ENCODE results near the gene ZNF785.

ZNF785 gene

DNA sequence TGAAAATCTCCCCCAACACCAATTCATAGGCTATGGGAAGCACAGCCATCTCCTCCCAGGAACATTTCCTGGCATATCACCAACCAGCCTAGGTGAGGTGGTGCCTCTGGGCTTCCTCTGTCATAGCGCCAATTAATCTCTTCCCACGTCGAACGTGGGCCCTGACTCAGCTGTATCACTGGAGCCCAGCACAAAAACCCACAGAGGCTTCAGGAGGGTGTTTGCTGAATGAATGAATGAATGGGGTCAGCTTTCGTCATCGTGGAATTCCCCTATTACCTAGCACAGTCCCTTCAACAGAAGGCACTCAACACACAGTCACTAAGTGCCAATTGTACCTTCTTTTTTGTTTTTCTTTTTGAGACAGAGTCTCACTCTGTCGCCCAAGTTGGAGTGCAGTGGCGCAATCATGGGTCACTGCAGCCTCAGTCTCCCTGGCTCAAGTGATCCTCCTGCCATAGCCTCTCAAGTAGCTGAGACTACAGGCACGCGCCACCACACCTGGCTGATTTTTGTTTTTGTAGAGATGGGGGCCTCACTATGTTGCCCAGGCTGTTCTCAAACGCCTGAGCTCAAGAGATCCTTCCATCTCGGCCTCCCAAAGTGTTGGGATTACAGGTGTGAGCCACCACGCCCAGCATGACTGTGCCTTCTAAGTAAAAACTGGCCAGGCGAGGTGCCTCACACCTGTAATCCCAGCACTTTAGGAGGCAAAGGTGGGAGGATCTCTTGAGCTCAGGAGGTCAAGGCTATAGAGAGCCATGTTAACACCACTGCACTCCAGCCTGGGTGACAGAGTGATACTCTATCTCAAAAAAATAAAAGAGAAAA lies 18.1 kb downstream of the ZNF785 start:
- TF ChIP-seq POU2F2 (IDR thresholded peaks at IDR 0.05; ENCODE audit: low read depth, low read length) (no peak), POLR2A (IDR thresholded peaks at IDR 0.05; ENCODE audit: low read depth, low read length) (no peak), TAF1 (IDR thresholded peaks at IDR 0.05; ENCODE audit: low read depth, low read length) (no peak), POLR2AphosphoS5 (IDR thresholded peaks at IDR 0.05; ENCODE audit: low read depth, low read length) (no peak), PAX5 (IDR thresholded peaks at IDR 0.05; ENCODE audit: insufficient read depth, low read length, severe bottlenecking) (no peak), SPI1 (IDR thresholded peaks at IDR 0.05; ENCODE audit: low read depth, low read length) (no peak)
- FAIRE-seq: no peak
- no peak for DNase-seq (ENCODE audit: insufficient read length, low spot score)

DNA sequence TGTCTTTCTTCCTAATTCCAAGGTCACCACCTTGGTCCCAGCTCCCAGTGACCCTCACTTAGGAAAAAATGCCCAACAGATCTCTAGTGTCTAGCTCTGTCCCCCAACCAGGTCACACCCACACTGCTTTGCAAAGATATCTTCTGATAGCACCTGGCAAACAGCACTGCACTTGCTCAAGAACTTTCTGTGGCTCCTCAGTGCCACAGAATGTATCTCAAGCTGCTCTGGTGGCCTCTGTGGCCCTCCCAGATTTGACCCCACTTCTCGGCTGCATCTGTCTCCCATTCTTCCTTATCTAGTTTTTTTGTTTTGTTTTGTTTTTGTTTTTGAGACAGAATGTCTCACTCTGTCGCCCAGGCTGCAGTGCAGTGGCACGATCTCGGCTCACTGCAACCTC lies 19.0 kb downstream of the ZNF785 start:
- DNase-seq (ENCODE audit: insufficient read length, low spot score): no peak
- no peak for FAIRE-seq

GRCh38 chr16:30565984-30566383 lies 19.5 kb downstream of the ZNF785 start:
- DNase-seq (ENCODE audit: insufficient read length, low spot score) (no peak), FAIRE-seq (no peak)
- no peak for TF ChIP-seq POLR2AphosphoS5 (IDR thresholded peaks at IDR 0.05; ENCODE audit: low read depth, low read length)
- no peak for TF ChIP-seq POU2F2 (IDR thresholded peaks at IDR 0.05; ENCODE audit: low read depth, low read length)
- TF ChIP-seq POLR2A (IDR thresholded peaks at IDR 0.05; ENCODE audit: low read depth, low read length): no peak
- no peak for TF ChIP-seq SPI1 (IDR thresholded peaks at IDR 0.05; ENCODE audit: low read depth, low read length)
- no peak for TF ChIP-seq PAX5 (IDR thresholded peaks at IDR 0.05; ENCODE audit: insufficient read depth, low read length, severe bottlenecking)
- no peak for TF ChIP-seq TAF1 (IDR thresholded peaks at IDR 0.05; ENCODE audit: low read depth, low read length)

More for the DNA sequence above, 19.0 kb downstream of the ZNF785 start:
- no peak for TF ChIP-seq SPI1 (IDR thresholded peaks at IDR 0.05; ENCODE audit: low read depth, low read length)
- TF ChIP-seq POLR2A (IDR thresholded peaks at IDR 0.05; ENCODE audit: low read depth, low read length): no peak
- no peak for TF ChIP-seq TAF1 (IDR thresholded peaks at IDR 0.05; ENCODE audit: low read depth, low read length)
- no peak for TF ChIP-seq POLR2AphosphoS5 (IDR thresholded peaks at IDR 0.05; ENCODE audit: low read depth, low read length)
- TF ChIP-seq PAX5 (IDR thresholded peaks at IDR 0.05; ENCODE audit: insufficient read depth, low read length, severe bottlenecking): no peak
- TF ChIP-seq POU2F2 (IDR thresholded peaks at IDR 0.05; ENCODE audit: low read depth, low read length): no peak

GRCh38 chr16:30565526-30565925 lies 20.0 kb downstream of the ZNF785 start:
- TF ChIP-seq TAF1 (IDR thresholded peaks at IDR 0.05; ENCODE audit: low read depth, low read length) (no peak), PAX5 (IDR thresholded peaks at IDR 0.05; ENCODE audit: insufficient read depth, low read length, severe bottlenecking) (no peak), SPI1 (IDR thresholded peaks at IDR 0.05; ENCODE audit: low read depth, low read length) (no peak), POLR2A (IDR thresholded peaks at IDR 0.05; ENCODE audit: low read depth, low read length) (no peak), POLR2AphosphoS5 (IDR thresholded peaks at IDR 0.05; ENCODE audit: low read depth, low read length) (no peak), POU2F2 (IDR thresholded peaks at IDR 0.05; ENCODE audit: low read depth, low read length) (no peak)
- DNase-seq (ENCODE audit: insufficient read length, low spot score): no peak
- no peak for FAIRE-seq

- no peak for FAIRE-seq
- DNase-seq (ENCODE audit: insufficient read length, low spot score): no peak
- TF ChIP-seq SPI1 (IDR thresholded peaks at IDR 0.05; ENCODE audit: low read depth, low read length) (no peak), POU2F2 (IDR thresholded peaks at IDR 0.05; ENCODE audit: low read depth, low read length) (no peak), TAF1 (IDR thresholded peaks at IDR 0.05; ENCODE audit: low read depth, low read length) (no peak), PAX5 (IDR thresholded peaks at IDR 0.05; ENCODE audit: insufficient read depth, low read length, severe bottlenecking) (no peak), POLR2A (IDR thresholded peaks at IDR 0.05; ENCODE audit: low read depth, low read length) (no peak), POLR2AphosphoS5 (IDR thresholded peaks at IDR 0.05; ENCODE audit: low read depth, low read length) (no peak)
These were observed 23.5 kb downstream of the ZNF785 start for GRCh38 chr16:30562021-30562420.

- TF ChIP-seq PAX5 (IDR thresholded peaks at IDR 0.05; ENCODE audit: insufficient read depth, low read length, severe bottlenecking) (no peak), POLR2AphosphoS5 (IDR thresholded peaks at IDR 0.05; ENCODE audit: low read depth, low read length) (no peak), POU2F2 (IDR thresholded peaks at IDR 0.05; ENCODE audit: low read depth, low read length) (no peak), POLR2A (IDR thresholded peaks at IDR 0.05; ENCODE audit: low read depth, low read length) (0 out of 2 replicates have a peak, but pooled peaks have one; percentile 13), SPI1 (IDR thresholded peaks at IDR 0.05; ENCODE audit: low read depth, low read length) (no peak), TAF1 (IDR thresholded peaks at IDR 0.05; ENCODE audit: low read depth, low read length) (peak; percentile 17)
- DNase-seq (ENCODE audit: insufficient read length, low spot score) (no peak), FAIRE-seq (no peak)
These were observed 24.2 kb downstream of the ZNF785 start for GRCh38 chr16:30561089-30561816.

- FAIRE-seq (no peak), DNase-seq (ENCODE audit: insufficient read length, low spot score) (no peak)
- TF ChIP-seq POLR2A (IDR thresholded peaks at IDR 0.05; ENCODE audit: low read depth, low read length): no peak
- no peak for TF ChIP-seq TAF1 (IDR thresholded peaks at IDR 0.05; ENCODE audit: low read depth, low read length)
- no peak for TF ChIP-seq SPI1 (IDR thresholded peaks at IDR 0.05; ENCODE audit: low read depth, low read length)
These were observed 25.8 kb downstream of the ZNF785 start for GRCh38 chr16:30559690-30560089.

DNA sequence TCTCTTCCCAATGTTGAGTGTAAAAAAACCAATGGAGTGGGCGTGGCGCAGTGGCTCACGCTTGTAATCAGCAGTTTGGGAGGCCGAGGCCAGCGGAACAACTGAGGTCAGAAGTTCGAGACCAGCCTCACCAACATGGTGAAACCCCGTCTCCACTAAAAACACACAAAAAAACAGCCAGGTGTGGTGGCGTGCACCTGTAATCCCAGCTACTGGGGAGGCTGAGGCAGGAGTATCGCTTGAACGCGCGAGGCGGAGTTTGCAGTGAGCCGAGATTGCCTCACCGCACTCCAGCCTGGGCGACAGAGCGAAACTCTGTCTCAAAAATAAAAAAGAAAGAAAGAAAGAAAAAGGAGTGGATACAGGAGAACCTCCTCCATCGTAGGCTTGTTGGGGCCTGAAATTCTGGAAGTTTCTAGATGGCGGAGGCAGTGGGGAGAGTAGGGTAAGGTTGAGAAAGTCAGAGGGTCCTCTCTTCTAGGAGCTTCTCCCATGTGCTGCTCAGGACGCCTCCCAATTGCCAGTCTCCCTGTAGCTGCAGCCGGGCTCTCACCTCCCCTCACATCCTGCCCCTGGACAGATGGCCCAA lies 26.6 kb downstream of the ZNF785 start:
- FAIRE-seq: no peak

More for the DNA sequence above, 26.6 kb downstream of the ZNF785 start:
- TF ChIP-seq TAF1 (IDR thresholded peaks at IDR 0.05; ENCODE audit: low read depth, low read length) (no peak), POLR2A (IDR thresholded peaks at IDR 0.05; ENCODE audit: low read depth, low read length) (no peak), PAX5 (IDR thresholded peaks at IDR 0.05; ENCODE audit: insufficient read depth, low read length, severe bottlenecking) (no peak), POU2F2 (IDR thresholded peaks at IDR 0.05; ENCODE audit: low read depth, low read length) (no peak), SPI1 (IDR thresholded peaks at IDR 0.05; ENCODE audit: low read depth, low read length) (no peak), POLR2AphosphoS5 (IDR thresholded peaks at IDR 0.05; ENCODE audit: low read depth, low read length) (no peak)
- DNase-seq (ENCODE audit: insufficient read length, low spot score): no peak
